H9 (cell line): ENCODE data around the gene TAGLN. TPM values are rescaled to one million over a fixed set of nuclear protein-coding genes. Genes with fewer than 3 reads are reported as not detected.

Experiments
- DNase-seq: peaks from one replicate; pipeline ENCODE4 v3.0.0-alpha.2; 2017
- H2AFZ ChIP-seq: one replicate; pipeline ENCODE4 v1.6.1; 2013; ENCODE audit warnings: mild to moderate bottlenecking, low read length, control low read depth, moderate library complexity
- H2AK5ac ChIP-seq: 2 replicates; pipeline ENCODE4 v1.6.1; 2013; ENCODE audit warnings: low read length, control low read depth, mixed read lengths; ENCODE audit not compliant: insufficient read length
- H2BK120ac ChIP-seq: one replicate; pipeline ENCODE4 v1.6.1; 2013; ENCODE audit warnings: low read depth, mild to moderate bottlenecking, low read length, control low read depth, inconsistent platforms; ENCODE audit not compliant: poor library complexity, severe bottlenecking
- H2BK12ac ChIP-seq: 2 replicates; pipeline ENCODE4 v1.6.1; 2013; ENCODE audit warnings: low read length, control low read depth, mixed read lengths, low read depth; ENCODE audit not compliant: insufficient read length
- H2BK15ac ChIP-seq: 2 replicates; pipeline ENCODE4 v1.6.1; 2013; ENCODE audit warnings: low read depth, low read length, control low read depth
- H2BK20ac ChIP-seq: one replicate; pipeline ENCODE4 v1.6.1; 2013; ENCODE audit warnings: low read depth, mild to moderate bottlenecking, low read length, control low read depth, inconsistent platforms; ENCODE audit not compliant: poor library complexity, severe bottlenecking
- H2BK5ac ChIP-seq: 2 replicates; pipeline ENCODE4 v1.6.1; 2013; ENCODE audit warnings: low read length, control low read depth, mixed read lengths; ENCODE audit not compliant: insufficient read length
- H3K14ac ChIP-seq: 2 replicates; pipeline ENCODE4 v1.6.1; 2013; ENCODE audit warnings: low read length, control low read depth; ENCODE audit not compliant: insufficient read depth
- H3K18ac ChIP-seq: 2 replicates; pipeline ENCODE4 v1.6.1; 2013; ENCODE audit warnings: low read depth, mild to moderate bottlenecking, mixed read lengths, low read length, control low read depth; ENCODE audit not compliant: insufficient read length
- H3K23ac ChIP-seq: 2 replicates; pipeline ENCODE4 v1.6.1; 2013; ENCODE audit warnings: low read length, control low read depth, mixed read lengths, low read depth; ENCODE audit not compliant: insufficient read length
- H3K23me2 ChIP-seq: 2 replicates; pipeline ENCODE4 v1.6.1; 2013; ENCODE audit warnings: low read depth, mild to moderate bottlenecking, mixed read lengths, low read length, control low read depth; ENCODE audit not compliant: insufficient read length, poor library complexity, severe bottlenecking
- H3K27ac ChIP-seq: 2 replicates; pipeline ENCODE4 v1.5.1; 2013; ENCODE audit warnings: low read length, control low read depth, mixed read lengths, low read depth; ENCODE audit not compliant: insufficient read length
- H3K27me3 ChIP-seq: 2 replicates; pipeline ENCODE4 v1.6.1; 2013; ENCODE audit warnings: low read length, control low read depth, inconsistent platforms; ENCODE audit not compliant: insufficient read depth
- H3K4ac ChIP-seq: 2 replicates; pipeline ENCODE4 v1.6.1; 2013; ENCODE audit warnings: low read depth, mild to moderate bottlenecking, control low read depth, inconsistent platforms, low read length, moderate library complexity
- H3K4me1 ChIP-seq: 2 replicates; pipeline ENCODE4 v1.6.1; 2013; ENCODE audit warnings: low read length, control low read depth, inconsistent platforms; ENCODE audit not compliant: insufficient read depth
- H3K4me2 ChIP-seq: 2 replicates; pipeline ENCODE4 v1.6.1; 2013; ENCODE audit warnings: low read length, control low read depth, mixed read lengths; ENCODE audit not compliant: insufficient read length, insufficient read depth
- H3K56ac ChIP-seq: 2 replicates; pipeline ENCODE4 v1.6.1; 2013; ENCODE audit warnings: low read depth, mild to moderate bottlenecking, mixed read lengths, low read length, control low read depth; ENCODE audit not compliant: insufficient read length
- H3K79me1 ChIP-seq: 2 replicates; pipeline ENCODE4 v1.6.1; 2013; ENCODE audit warnings: low read depth, mild to moderate bottlenecking, moderate library complexity, low read length, control low read depth, inconsistent platforms; ENCODE audit not compliant: insufficient read depth, poor library complexity, severe bottlenecking
- H3K79me2 ChIP-seq: 2 replicates; pipeline ENCODE4 v1.6.1; 2013; ENCODE audit warnings: low read length, control low read depth, inconsistent platforms; ENCODE audit not compliant: insufficient read depth
- H3K9ac ChIP-seq: 2 replicates; pipeline ENCODE4 v1.6.1; 2013; ENCODE audit warnings: low read length, control low read depth, mixed read lengths; ENCODE audit not compliant: insufficient read length; ENCODE audit errors: extremely low read depth
- H3K9me3 ChIP-seq: one replicate; pipeline ENCODE4 v1.6.1; 2013; ENCODE audit warnings: low read depth, low read length, inconsistent platforms; ENCODE audit not compliant: control insufficient read depth
- H3T11ph ChIP-seq: one replicate; pipeline ENCODE4 v1.6.1; 2013; ENCODE audit warnings: mild to moderate bottlenecking, low read length, control low read depth, inconsistent platforms
- H4K20me1 ChIP-seq: one replicate; pipeline ENCODE4 v1.6.1; 2013; ENCODE audit not compliant: control insufficient read depth, insufficient read length, insufficient read depth
- H4K5ac ChIP-seq: 2 replicates; pipeline ENCODE4 v1.6.1; 2013; ENCODE audit warnings: low read depth, mild to moderate bottlenecking, mixed read lengths, low read length, control low read depth; ENCODE audit not compliant: insufficient read length
- H4K8ac ChIP-seq: replicated peaks from 2 replicates; pipeline ENCODE4 v1.6.1; 2013; ENCODE audit warnings: low read length, control low read depth, mixed read lengths, low read depth; ENCODE audit not compliant: insufficient read length
- H4K91ac ChIP-seq: 2 replicates; pipeline ENCODE4 v1.6.1; 2013; ENCODE audit warnings: low read depth, mild to moderate bottlenecking, moderate library complexity, mixed read lengths, low read length, control low read depth; ENCODE audit not compliant: insufficient read length
- H3K27ac Mint-ChIP-seq, 3 experiments: 2 replicates in 2 of 3; 3 replicates in 1 of 3; pipeline ENCODE4 v1.8.0; 2020 to 2021; ENCODE audit warnings: mixed read lengths in 3 of 3, mild to moderate bottlenecking in 1 of 3, moderate library complexity in 1 of 3
- H3K27me3 Mint-ChIP-seq: 2 replicates; pipeline ENCODE4 v1.8.0; 2021; ENCODE audit warnings: low read depth, mild to moderate bottlenecking, moderate library complexity, mixed read lengths
- H3K36me3 Mint-ChIP-seq, 3 experiments: 2 replicates in 2 of 3; 3 replicates in 1 of 3; pipeline ENCODE4 v1.8.0; 2020 to 2021; ENCODE audit warnings: low read depth in 3 of 3, mixed read lengths in 3 of 3; ENCODE audit not compliant: insufficient read depth in 1 of 3
- H3K4me1 Mint-ChIP-seq, 2 experiments: 2 replicates each; pipeline ENCODE4 v1.8.0; 2020; ENCODE audit warnings: mixed read lengths in 2 of 2
- H3K4me3 Mint-ChIP-seq, 2 experiments: 2 replicates in 1 of 2; 3 replicates in 1 of 2; pipeline ENCODE4 v1.8.0; 2020 to 2021; ENCODE audit warnings: mild to moderate bottlenecking in 2 of 2, mixed read lengths in 2 of 2, moderate library complexity in 1 of 2
- H3K9me3 Mint-ChIP-seq, 2 experiments: 2 replicates in 1 of 2; 3 replicates in 1 of 2; pipeline ENCODE4 v1.8.0; 2020; ENCODE audit warnings: mild to moderate bottlenecking in 2 of 2, mixed read lengths in 2 of 2, moderate library complexity in 1 of 2
- CTCF ChIP-seq: fragments of 200-600 bp; sonication (generic); conservative IDR thresholded peaks from 3 replicates; pipeline ENCODE4 v1.8.0; 2021; ENCODE audit warnings: antibody characterized with exemption, mild to moderate bottlenecking
- WGBS: extraction: QIAGEN DNeasy Blood & Tissue Kit; methylation state at CpG from one replicate; pipeline ENCODE4 v1.1.7; 2013; ENCODE audit warnings: missing lambda C conversion rate, low lambda C conversion rate, mixed read lengths; ENCODE audit not compliant: insufficient read length; ENCODE audit errors: extremely low coverage; 5-methylcytosine and 5-hydroxymethylcytosine counted together
- total RNA-seq: library from RNA; stranded (reverse); gene quantifications from 2 replicates; pipeline ENCODE4 v1.2.1, GENCODE V29; 2021

TAGLN gene
- total RNA-seq, 1 experiment from 2014 or later: 176 TPM

GRCh38 chr11:117177534-117178209, 21.5 kb upstream of the TAGLN start:
- H3K27ac Mint-ChIP-seq: peak overlapping the region; percentile 96 to 97 (median 97); a peak in 6 of 7 replicates
- no peak overlapping the region for H3K56ac ChIP-seq
- H3K18ac ChIP-seq: peak overlapping the region; percentile 66
- peak overlapping the region; percentile 11 for H2AFZ ChIP-seq
- H2BK15ac ChIP-seq: no peak overlapping the region
- H3K9ac ChIP-seq: no peak overlapping the region
- no peak for TF ChIP-seq CTCF
- H2AK5ac ChIP-seq: no peak overlapping the region
- H3K14ac ChIP-seq: peak overlapping the region; percentile 69; the same call in 1 of the 2 replicates
- H3K27ac ChIP-seq: no peak overlapping the region
- no peak overlapping the region for H3K4ac ChIP-seq
- no peaks in the 10 kb centered on the region for H4K20me1 ChIP-seq
- no peak overlapping the region for H2BK20ac ChIP-seq
- H4K8ac ChIP-seq: no peak overlapping the region
- H3K4me1 ChIP-seq: peaks cover 6% of the 10 kb centered on the region; the same call in 1 of the 2 replicates
- DNase-seq: no peak
- H3K9me3 ChIP-seq: no peaks in the 10 kb centered on the region
- H2BK12ac ChIP-seq: no peak overlapping the region
- H3K4me3 Mint-ChIP-seq: peak overlapping the region; percentile 90 to 97
- H4K91ac ChIP-seq: no peak overlapping the region
- WGBS: no CpG with 5 or more reads among the region's 10 CpGs
- H3K4me2 ChIP-seq: peak overlapping the region; percentile 87
- H2BK5ac ChIP-seq: peak overlapping the region; percentile 48
- H2BK120ac ChIP-seq: no peak overlapping the region
- H3K36me3 Mint-ChIP-seq: peaks cover 0 to 14% (median 9%) of the 10 kb centered on the region in 3 experiments; a peak in 4 of 7 replicates
- peaks cover 14% of the 10 kb centered on the region for H3K23me2 ChIP-seq
- no peaks in the 10 kb centered on the region for H3K79me1 ChIP-seq
- no peaks in the 10 kb centered on the region for H3K79me2 ChIP-seq
- no peaks in the 10 kb centered on the region for H3K9me3 Mint-ChIP-seq
- H3T11ph ChIP-seq: no peak overlapping the region
- H3K27me3 ChIP-seq: no peaks in the 10 kb centered on the region
- no peak overlapping the region for H4K5ac ChIP-seq
- no peak overlapping the region for H3K23ac ChIP-seq
- peaks cover 4% of the 10 kb centered on the region; the same call in 1 of the 2 replicates for H3K27me3 Mint-ChIP-seq
- H3K4me1 Mint-ChIP-seq: peaks cover 21 to 30% of the 10 kb centered on the region in 2 experiments
